IMR-90 (cell line): ENCODE measurements around the gene SRSF10.
A peak's percentile ranks its signal among the peaks of the same experiment; 100 is the strongest.

Experiments used
- CEBPB ChIP-seq: IDR thresholded peaks from 2 replicates; pipeline ENCODE4 v1.6.1; 2012; ENCODE audit warnings: low read depth, low read length, improper control_type of control experiment
- CHD1 ChIP-seq: IDR thresholded peaks from 2 replicates; pipeline ENCODE4 v1.6.1; 2012; ENCODE audit warnings: low read depth, low read length, improper control_type of control experiment
- CTCF ChIP-seq: conservative IDR thresholded peaks from 2 replicates; pipeline ENCODE4 v1.5.1; 2012; ENCODE audit warnings: mild to moderate bottlenecking, low read depth, low read length, improper control_type of control experiment
- FOS ChIP-seq: fragments of 150-350 bp; IDR thresholded peaks from 2 replicates; pipeline ENCODE4 v1.6.1; 2016; ENCODE audit warnings: low read depth, low read length
- POLR2A ChIP-seq: IDR thresholded peaks from 2 replicates; pipeline ENCODE4 v1.6.1; 2012; ENCODE audit warnings: mild to moderate bottlenecking, low read depth, low read length
- RAD21 ChIP-seq: IDR thresholded peaks from 2 replicates; pipeline ENCODE4 v1.6.1; 2012; ENCODE audit warnings: low read length, improper control_type of control experiment
- RFX5 ChIP-seq: IDR thresholded peaks from 2 replicates; pipeline ENCODE4 v1.8.0; 2012; ENCODE audit warnings: low read depth, mild to moderate bottlenecking, low read length, moderate library complexity
- SMC3 ChIP-seq: fragments of 150-350 bp; IDR thresholded peaks from 2 replicates; pipeline ENCODE4 v1.6.1; 2016; ENCODE audit warnings: low read depth, mild to moderate bottlenecking, antibody characterized with exemption, low read length, moderate library complexity
- TF ChIP-seq, protein P1 (sequence below): fragments of 150-350 bp; IDR thresholded peaks from 2 replicates; pipeline ENCODE4 v1.6.1; 2016; ENCODE audit warnings: low read depth, mild to moderate bottlenecking, low read length, moderate library complexity, borderline replicate concordance

DNA sequence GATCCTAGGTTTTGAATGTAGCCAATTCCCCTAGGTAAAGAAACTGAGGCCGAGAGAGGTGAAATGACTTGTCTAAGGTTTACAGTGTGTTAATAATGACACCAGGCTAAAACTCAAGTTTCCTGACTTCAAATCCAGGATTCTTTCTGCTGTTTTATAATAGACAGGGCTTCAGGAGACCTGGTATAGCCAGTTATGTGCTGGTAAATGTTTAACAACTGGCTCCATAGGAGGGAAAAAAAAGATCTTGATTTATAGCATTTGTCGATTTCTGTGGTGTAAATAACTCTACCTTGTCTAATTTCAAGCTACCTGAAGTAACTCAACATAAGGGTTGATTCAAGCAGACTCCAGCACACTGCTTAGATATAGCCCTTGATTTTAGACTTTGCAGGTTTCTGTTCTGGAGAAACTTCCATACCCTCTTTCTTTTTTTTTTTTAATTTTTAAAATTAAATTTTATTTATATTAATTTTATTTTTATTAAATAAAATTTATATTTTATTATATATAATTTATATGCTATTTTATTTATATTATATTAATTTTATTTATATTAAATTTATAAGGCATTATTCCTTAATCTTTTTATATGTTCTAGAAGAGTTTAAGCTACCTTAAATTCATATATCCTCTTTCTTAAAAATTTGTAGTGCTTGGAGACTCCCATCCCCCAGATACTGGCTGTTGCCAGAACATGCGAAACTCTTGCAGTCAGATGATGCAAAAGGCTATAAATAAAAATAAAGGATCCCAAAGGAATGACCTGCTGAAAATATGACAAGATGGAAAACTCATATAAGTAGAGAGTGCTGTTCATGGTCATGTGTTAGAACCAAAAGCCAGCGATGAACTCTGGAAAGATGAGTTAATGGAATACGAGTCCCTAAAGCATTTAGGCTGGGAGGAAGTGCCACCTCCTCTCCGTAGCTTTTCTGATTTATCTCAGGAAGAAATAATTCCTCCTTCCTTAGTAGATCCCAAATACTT, 35.4 kb upstream of the SRSF10 start:
- no peak for TF ChIP-seq CTCF
- TF ChIP-seq POLR2A = no peak
- TF ChIP-seq CEBPB = peak; percentile 57
- no peak for TF ChIP-seq CHD1
- TF ChIP-seq RAD21 = no peak
- no peak for TF ChIP-seq FOS
- no peak for TF ChIP-seq RFX5
- no peak for TF ChIP-seq SMC3
- TF ChIP-seq, protein P1, sequence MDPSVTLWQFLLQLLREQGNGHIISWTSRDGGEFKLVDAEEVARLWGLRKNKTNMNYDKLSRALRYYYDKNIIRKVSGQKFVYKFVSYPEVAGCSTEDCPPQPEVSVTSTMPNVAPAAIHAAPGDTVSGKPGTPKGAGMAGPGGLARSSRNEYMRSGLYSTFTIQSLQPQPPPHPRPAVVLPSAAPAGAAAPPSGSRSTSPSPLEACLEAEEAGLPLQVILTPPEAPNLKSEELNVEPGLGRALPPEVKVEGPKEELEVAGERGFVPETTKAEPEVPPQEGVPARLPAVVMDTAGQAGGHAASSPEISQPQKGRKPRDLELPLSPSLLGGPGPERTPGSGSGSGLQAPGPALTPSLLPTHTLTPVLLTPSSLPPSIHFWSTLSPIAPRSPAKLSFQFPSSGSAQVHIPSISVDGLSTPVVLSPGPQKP = no peak
